ENCODE results near the gene KRT23. TPM values are rescaled to one million over a fixed set of nuclear protein-coding genes. Genes with fewer than 3 reads are reported as not detected.

KRT23 gene
- 0.39 and 0.43 TPM in 2 replicates for total RNA-seq

GRCh38 chr17:40937384-40937819 lies at the start of gene KRT23:
Gene KRT23, minus strand, starts transcription at chr17:40937646. Its CDS starts 1,043 bp downstream, at chr17:40936603.

GRCh38 chr17:40984226-40984625 lies 46.8 kb upstream of the KRT23 start, which contains the start of gene KRT40:
Gene KRT40, minus strand, starts transcription at chr17:40984326. Its CDS starts 53 bp downstream, at chr17:40984273.

GRCh38 chr17:40966848-40967247 lies 29.4 kb upstream of the KRT23 start, which contains the start of gene KRT39:
Gene KRT39, minus strand, starts transcription at chr17:40966948. Its CDS starts 92 bp downstream, at chr17:40966856.

GRCh38 chr17:40884708-40885512 lies 52.5 kb downstream of the KRT23 start, which contains the start of gene KRT20:
Gene KRT20, minus strand, starts transcription at chr17:40885242. Its CDS starts 57 bp downstream, at chr17:40885185.

Other genes with a start within 250 kb of the KRT23 start
- gene KRT24, start 233.9 kb downstream of the KRT23 start, total RNA-seq, result not detected in 2 replicates
- not detected in 2 replicates for gene KRT25, start 182.3 kb downstream of the KRT23 start, total RNA-seq
- not detected in 2 replicates for gene KRT26, start 165.4 kb downstream of the KRT23 start, total RNA-seq
- not detected in 2 replicates for gene KRT27, start 155.1 kb downstream of the KRT23 start, total RNA-seq
- not detected in 2 replicates for gene KRT28, start 137.7 kb downstream of the KRT23 start, total RNA-seq
- 7.1 and 7.6 TPM in 2 replicates for gene KRT10, start 115.0 kb downstream of the KRT23 start, total RNA-seq
- not detected in 2 replicates for gene KRT12, start 70.4 kb downstream of the KRT23 start, total RNA-seq
- not detected in 2 replicates for gene KRT20, start 52.4 kb downstream of the KRT23 start, total RNA-seq
- gene KRT39, start 29.3 kb upstream of the KRT23 start, total RNA-seq, result not detected in 2 replicates
- not detected in 2 replicates for gene KRT40, start 46.7 kb upstream of the KRT23 start, total RNA-seq
- not detected in 2 replicates for gene KRTAP3-3, start 56.5 kb upstream of the KRT23 start, total RNA-seq
- gene KRTAP3-2, start 62.3 kb upstream of the KRT23 start, total RNA-seq, result not detected in 2 replicates
- not detected in 2 replicates for gene KRTAP3-1, start 71.5 kb upstream of the KRT23 start, total RNA-seq
- 1.3 and 11.6 TPM in 2 replicates for gene KRTAP1-5, start 89.6 kb upstream of the KRT23 start, total RNA-seq
- gene KRTAP1-4, start 92.5 kb upstream of the KRT23 start, total RNA-seq, result not detected in 2 replicates
- not detected in 2 replicates for gene KRTAP1-3, start 97.2 kb upstream of the KRT23 start, total RNA-seq
- not detected in 2 replicates for gene KRTAP1-1, start 103.8 kb upstream of the KRT23 start, total RNA-seq
- not detected in 2 replicates for gene KRTAP2-1, start 109.7 kb upstream of the KRT23 start, total RNA-seq
- not detected in 2 replicates for gene KRTAP2-2, start 117.6 kb upstream of the KRT23 start, total RNA-seq
- gene KRTAP2-3, start 122.5 kb upstream of the KRT23 start, total RNA-seq, result 0.26 and 1.1 TPM in 2 replicates
- not detected in 2 replicates for gene KRTAP2-4, start 128.2 kb upstream of the KRT23 start, total RNA-seq
- not detected in 2 replicates for gene KRTAP4-7, start 146.5 kb upstream of the KRT23 start, total RNA-seq
- not detected in 2 replicates for gene KRTAP4-8, start 160.5 kb upstream of the KRT23 start, total RNA-seq
- not detected in 2 replicates for gene KRTAP4-16, start 164.6 kb upstream of the KRT23 start, total RNA-seq
- gene KRTAP4-9, start 167.7 kb upstream of the KRT23 start, total RNA-seq, result not detected in 2 replicates
- gene KRTAP4-11, start 180.7 kb upstream of the KRT23 start, total RNA-seq, result not detected in 2 replicates
- gene KRTAP4-12, start 186.5 kb upstream of the KRT23 start, total RNA-seq, result not detected in 2 replicates
- gene KRTAP4-6, start 202.9 kb upstream of the KRT23 start, total RNA-seq, result not detected in 2 replicates
- gene KRTAP4-5, start 212.2 kb upstream of the KRT23 start, total RNA-seq, result not detected in 2 replicates
- not detected in 2 replicates for gene KRTAP4-4, start 223.1 kb upstream of the KRT23 start, total RNA-seq
- gene KRTAP4-3, start 230.6 kb upstream of the KRT23 start, total RNA-seq, result not detected in 2 replicates
- gene KRTAP4-2, start 240.6 kb upstream of the KRT23 start, total RNA-seq, result not detected in 2 replicates
- not detected in 2 replicates for gene KRTAP4-1, start 247.3 kb upstream of the KRT23 start, total RNA-seq

Measured in articular chondrocyte of knee joint (primary cell).